ENCODE results near the gene MRPL55.

The MRPL55 gene

GRCh38 chr1:228154670-228155571, 45.8 kb upstream of the MRPL55 start:
- TF ChIP-seq GABPA (IDR thresholded peaks at IDR 0.05; ENCODE audit: low read depth) (no peak), POLR2AphosphoS5 (IDR thresholded peaks at IDR 0.05; ENCODE audit: low read depth) (no peak), SPI1 (IDR thresholded peaks at IDR 0.05; ENCODE audit: borderline replicate concordance, low read depth) (no peak)
- TF ChIP-seq, protein P1, sequence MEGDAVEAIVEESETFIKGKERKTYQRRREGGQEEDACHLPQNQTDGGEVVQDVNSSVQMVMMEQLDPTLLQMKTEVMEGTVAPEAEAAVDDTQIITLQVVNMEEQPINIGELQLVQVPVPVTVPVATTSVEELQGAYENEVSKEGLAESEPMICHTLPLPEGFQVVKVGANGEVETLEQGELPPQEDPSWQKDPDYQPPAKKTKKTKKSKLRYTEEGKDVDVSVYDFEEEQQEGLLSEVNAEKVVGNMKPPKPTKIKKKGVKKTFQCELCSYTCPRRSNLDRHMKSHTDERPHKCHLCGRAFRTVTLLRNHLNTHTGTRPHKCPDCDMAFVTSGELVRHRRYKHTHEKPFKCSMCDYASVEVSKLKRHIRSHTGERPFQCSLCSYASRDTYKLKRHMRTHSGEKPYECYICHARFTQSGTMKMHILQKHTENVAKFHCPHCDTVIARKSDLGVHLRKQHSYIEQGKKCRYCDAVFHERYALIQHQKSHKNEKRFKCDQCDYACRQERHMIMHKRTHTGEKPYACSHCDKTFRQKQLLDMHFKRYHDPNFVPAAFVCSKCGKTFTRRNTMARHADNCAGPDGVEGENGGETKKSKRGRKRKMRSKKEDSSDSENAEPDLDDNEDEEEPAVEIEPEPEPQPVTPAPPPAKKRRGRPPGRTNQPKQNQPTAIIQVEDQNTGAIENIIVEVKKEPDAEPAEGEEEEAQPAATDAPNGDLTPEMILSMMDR (IDR thresholded peaks at IDR 0.05; ENCODE audit: insufficient read depth, low read length) = no peak
- TF ChIP-seq, protein P2, sequence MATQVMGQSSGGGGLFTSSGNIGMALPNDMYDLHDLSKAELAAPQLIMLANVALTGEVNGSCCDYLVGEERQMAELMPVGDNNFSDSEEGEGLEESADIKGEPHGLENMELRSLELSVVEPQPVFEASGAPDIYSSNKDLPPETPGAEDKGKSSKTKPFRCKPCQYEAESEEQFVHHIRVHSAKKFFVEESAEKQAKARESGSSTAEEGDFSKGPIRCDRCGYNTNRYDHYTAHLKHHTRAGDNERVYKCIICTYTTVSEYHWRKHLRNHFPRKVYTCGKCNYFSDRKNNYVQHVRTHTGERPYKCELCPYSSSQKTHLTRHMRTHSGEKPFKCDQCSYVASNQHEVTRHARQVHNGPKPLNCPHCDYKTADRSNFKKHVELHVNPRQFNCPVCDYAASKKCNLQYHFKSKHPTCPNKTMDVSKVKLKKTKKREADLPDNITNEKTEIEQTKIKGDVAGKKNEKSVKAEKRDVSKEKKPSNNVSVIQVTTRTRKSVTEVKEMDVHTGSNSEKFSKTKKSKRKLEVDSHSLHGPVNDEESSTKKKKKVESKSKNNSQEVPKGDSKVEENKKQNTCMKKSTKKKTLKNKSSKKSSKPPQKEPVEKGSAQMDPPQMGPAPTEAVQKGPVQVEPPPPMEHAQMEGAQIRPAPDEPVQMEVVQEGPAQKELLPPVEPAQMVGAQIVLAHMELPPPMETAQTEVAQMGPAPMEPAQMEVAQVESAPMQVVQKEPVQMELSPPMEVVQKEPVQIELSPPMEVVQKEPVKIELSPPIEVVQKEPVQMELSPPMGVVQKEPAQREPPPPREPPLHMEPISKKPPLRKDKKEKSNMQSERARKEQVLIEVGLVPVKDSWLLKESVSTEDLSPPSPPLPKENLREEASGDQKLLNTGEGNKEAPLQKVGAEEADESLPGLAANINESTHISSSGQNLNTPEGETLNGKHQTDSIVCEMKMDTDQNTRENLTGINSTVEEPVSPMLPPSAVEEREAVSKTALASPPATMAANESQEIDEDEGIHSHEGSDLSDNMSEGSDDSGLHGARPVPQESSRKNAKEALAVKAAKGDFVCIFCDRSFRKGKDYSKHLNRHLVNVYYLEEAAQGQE (IDR thresholded peaks at IDR 0.05; ENCODE audit: insufficient replicate concordance, low read depth) = no peak
- no peak for DNase-seq (ENCODE audit: low read depth in 1 of 2, low spot score in 1 of 2)
- Histone ChIP-seq H3K4me3 (replicated peaks; ENCODE audit: insufficient read depth, low read length) (no peak overlapping the region), H3K27ac (replicated peaks) (no peak overlapping the region), H3K27me3 (ENCODE audit: insufficient read depth, poor library complexity, severe bottlenecking) (no peaks in the 10 kb centered on the region)

DNA sequence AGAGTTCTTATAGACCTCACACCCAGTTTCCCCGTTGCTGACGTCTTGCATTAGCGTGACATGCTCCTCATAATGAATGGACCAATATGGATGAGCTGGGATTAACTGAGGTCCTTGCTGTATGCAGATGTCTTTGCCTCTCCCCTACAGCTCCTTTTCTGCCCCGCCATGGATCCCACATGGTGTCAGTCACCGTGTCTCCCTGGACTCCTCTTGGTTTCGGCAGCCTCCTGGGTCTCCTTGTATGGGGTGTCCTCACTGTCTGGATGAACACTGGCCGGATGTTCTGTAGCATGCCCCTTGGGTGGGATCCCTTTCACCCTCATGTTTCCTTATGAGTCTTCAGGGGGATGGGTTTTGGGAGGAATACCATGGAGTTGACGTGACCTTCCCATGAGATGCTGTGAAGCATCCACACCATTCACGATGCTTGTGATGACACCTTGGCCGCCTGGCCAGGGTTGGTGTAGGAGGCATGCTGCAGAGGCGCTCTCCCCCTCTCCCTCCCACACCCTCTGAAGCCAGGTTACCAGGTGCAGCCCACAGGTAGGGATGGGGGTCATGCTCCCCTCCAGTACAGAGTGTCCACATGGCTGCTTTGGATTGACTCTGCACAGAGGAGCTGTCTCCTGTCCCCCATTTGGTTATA, 45.0 kb upstream of the MRPL55 start:
- Histone ChIP-seq H3K27me3 (ENCODE audit: insufficient read depth, poor library complexity, severe bottlenecking) (no peaks in the 10 kb centered on the region), H3K27ac (replicated peaks) (no peak overlapping the region), H3K4me3 (replicated peaks; ENCODE audit: insufficient read depth, low read length) (no peak overlapping the region)
- TF ChIP-seq POLR2AphosphoS5 (IDR thresholded peaks at IDR 0.05; ENCODE audit: low read depth) (no peak), SPI1 (IDR thresholded peaks at IDR 0.05; ENCODE audit: borderline replicate concordance, low read depth) (no peak), GABPA (IDR thresholded peaks at IDR 0.05; ENCODE audit: low read depth) (no peak)
- TF ChIP-seq, protein P1 (IDR thresholded peaks at IDR 0.05; ENCODE audit: insufficient read depth, low read length) = no peak
- TF ChIP-seq, protein P2 (IDR thresholded peaks at IDR 0.05; ENCODE audit: insufficient replicate concordance, low read depth) = no peak
- DNase-seq (ENCODE audit: low read depth in 1 of 2, low spot score in 1 of 2) = no peak

DNA sequence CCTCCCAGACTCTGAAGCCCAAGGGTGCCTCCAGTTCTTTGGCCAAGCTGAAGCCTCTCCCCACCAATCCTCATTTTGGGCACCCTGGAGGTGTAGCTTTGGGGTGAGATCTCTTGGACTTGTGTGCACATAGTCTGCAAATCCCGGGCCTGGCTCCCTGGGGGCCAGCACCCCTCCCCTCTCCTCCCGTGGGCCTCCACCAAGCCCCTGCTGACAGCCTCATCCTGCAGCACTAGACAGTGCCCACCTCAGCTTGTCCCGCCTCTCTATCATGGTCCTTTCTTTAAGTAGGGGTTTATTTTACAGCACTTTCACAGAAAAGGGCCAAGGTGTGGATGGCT, 43.8 kb upstream of the MRPL55 start:
- H3K4me3 ChIP-seq (replicated peaks; ENCODE audit: insufficient read depth, low read length) = no peak overlapping the region
- H3K27ac ChIP-seq (replicated peaks) = no peak overlapping the region
- no peak for DNase-seq (ENCODE audit: low read depth in 1 of 2, low spot score in 1 of 2)
- H3K27me3 ChIP-seq (ENCODE audit: insufficient read depth, poor library complexity, severe bottlenecking) = no peaks in the 10 kb centered on the region
- TF ChIP-seq SPI1 (IDR thresholded peaks at IDR 0.05; ENCODE audit: borderline replicate concordance, low read depth) = no peak
- no peak for TF ChIP-seq POLR2AphosphoS5 (IDR thresholded peaks at IDR 0.05; ENCODE audit: low read depth)
- TF ChIP-seq, protein P2 (IDR thresholded peaks at IDR 0.05; ENCODE audit: insufficient replicate concordance, low read depth) = no peak
- no peak for TF ChIP-seq GABPA (IDR thresholded peaks at IDR 0.05; ENCODE audit: low read depth)
- TF ChIP-seq, protein P1 (IDR thresholded peaks at IDR 0.05; ENCODE audit: insufficient read depth, low read length) = no peak
